ENCODE data around the gene ERC2. TPM values are rescaled to one million over a fixed set of nuclear protein-coding genes. Genes with fewer than 3 reads are reported as not detected.
"Not testable (repeated sequence)": the region's sequence is repeated elsewhere in the genome, so short reads cannot be mapped to it uniquely, and the experiment has no call there.

Gene ERC2
- total and polyA plus RNA-seq, 2 donors (not counting 1 experiment from before 2014, with no cell fraction given) = 0.14 to 0.17 TPM

DNA sequence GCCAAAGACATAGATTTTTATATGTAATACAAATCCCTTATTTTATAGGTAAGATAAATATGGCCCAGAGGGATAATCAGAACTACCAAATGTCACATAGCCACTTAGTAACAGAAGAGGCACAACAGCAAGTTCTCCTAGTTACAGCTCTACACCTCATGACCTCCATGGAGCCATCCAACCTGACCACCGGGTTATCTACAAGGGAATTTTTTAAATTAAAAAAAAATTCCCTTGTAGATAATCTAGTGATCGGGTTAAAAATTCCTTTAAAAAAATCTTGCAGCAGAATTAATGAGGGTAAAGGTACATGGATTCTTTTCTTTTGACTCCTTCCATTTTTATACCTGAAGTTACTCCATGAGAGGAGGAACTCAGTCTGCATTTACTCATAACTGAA, 615.9 kb downstream of the ERC2 start:
- no peak for TF ChIP-seq EZH2 (IDR thresholded peaks at IDR 0.05; ENCODE audit: low read length, missing control alignments)
- TF ChIP-seq, protein P1, sequence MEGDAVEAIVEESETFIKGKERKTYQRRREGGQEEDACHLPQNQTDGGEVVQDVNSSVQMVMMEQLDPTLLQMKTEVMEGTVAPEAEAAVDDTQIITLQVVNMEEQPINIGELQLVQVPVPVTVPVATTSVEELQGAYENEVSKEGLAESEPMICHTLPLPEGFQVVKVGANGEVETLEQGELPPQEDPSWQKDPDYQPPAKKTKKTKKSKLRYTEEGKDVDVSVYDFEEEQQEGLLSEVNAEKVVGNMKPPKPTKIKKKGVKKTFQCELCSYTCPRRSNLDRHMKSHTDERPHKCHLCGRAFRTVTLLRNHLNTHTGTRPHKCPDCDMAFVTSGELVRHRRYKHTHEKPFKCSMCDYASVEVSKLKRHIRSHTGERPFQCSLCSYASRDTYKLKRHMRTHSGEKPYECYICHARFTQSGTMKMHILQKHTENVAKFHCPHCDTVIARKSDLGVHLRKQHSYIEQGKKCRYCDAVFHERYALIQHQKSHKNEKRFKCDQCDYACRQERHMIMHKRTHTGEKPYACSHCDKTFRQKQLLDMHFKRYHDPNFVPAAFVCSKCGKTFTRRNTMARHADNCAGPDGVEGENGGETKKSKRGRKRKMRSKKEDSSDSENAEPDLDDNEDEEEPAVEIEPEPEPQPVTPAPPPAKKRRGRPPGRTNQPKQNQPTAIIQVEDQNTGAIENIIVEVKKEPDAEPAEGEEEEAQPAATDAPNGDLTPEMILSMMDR (conservative IDR thresholded peaks at IDR 0.05 in 1 of 2, IDR thresholded peaks at IDR 0.05 in 1 of 2; ENCODE audit: low read depth in 1 of 2, low read length in 2 of 2) = no peak
- DNase-seq (ENCODE audit: low read depth in 2 of 2) = no peak
- H4K20me1 ChIP-seq (ENCODE audit: control insufficient read depth, extremely low read depth, insufficient read depth, low read length) = no peaks in the 10 kb centered on the region

DNA sequence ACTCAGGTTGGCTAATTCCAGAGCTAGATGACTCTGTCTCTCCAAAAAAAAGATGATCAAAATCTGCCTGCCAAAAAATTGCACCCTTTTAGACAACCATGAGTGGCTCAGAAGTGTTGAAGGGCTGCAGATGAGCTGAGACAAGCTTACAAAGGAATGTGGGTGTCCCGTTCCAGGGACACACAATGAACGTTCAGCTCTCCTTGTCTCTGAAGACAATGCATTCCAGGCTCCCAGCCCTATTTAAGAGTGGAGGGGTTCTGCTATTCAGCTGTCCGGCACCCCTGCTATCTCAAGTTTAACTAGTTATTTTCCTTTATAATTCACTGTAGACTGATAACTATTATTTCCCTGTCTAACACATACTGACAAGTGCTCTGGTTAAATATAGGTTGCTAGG, 626.1 kb downstream of the ERC2 start:
- H3K27me3 ChIP-seq (ENCODE audit: control insufficient read depth, insufficient read depth, low read length) = no peaks in the 10 kb centered on the region
- H3K27ac ChIP-seq (ENCODE audit: insufficient read depth, low read length) = no peak overlapping the region

More for the DNA sequence above, 615.9 kb downstream of the ERC2 start:
- Histone ChIP-seq H3K27ac (ENCODE audit: insufficient read depth, low read length) (no peak overlapping the region), H3K4me2 (ENCODE audit: extremely low read depth, insufficient read depth, low read length) (no peak overlapping the region), H2AFZ (ENCODE audit: low read length) (no peak overlapping the region), H3K9me3 (ENCODE audit: control insufficient read depth, insufficient read depth, low read depth, low read length) (no peaks in the 10 kb centered on the region), H3K36me3 (ENCODE audit: control insufficient read depth, insufficient read depth, low read length) (no peaks in the 10 kb centered on the region), H3K27me3 (ENCODE audit: control insufficient read depth, insufficient read depth, low read length) (no peaks in the 10 kb centered on the region), H3K4me1 (ENCODE audit: control insufficient read depth, extremely low read depth, insufficient read depth, low read length) (no peaks in the 10 kb centered on the region), H3K4me3 (replicated peaks in 1 of 4; ENCODE audit: control extremely low read depth in 1 of 4, insufficient read depth in 1 of 4, low read depth in 3 of 4, low read length in 4 of 4) (no peak overlapping the region), H3K9ac (ENCODE audit: insufficient read depth, low read length) (no peak overlapping the region), H3K79me2 (ENCODE audit: control insufficient read depth, insufficient read depth, low read length) (no peaks in the 10 kb centered on the region)

DNA sequence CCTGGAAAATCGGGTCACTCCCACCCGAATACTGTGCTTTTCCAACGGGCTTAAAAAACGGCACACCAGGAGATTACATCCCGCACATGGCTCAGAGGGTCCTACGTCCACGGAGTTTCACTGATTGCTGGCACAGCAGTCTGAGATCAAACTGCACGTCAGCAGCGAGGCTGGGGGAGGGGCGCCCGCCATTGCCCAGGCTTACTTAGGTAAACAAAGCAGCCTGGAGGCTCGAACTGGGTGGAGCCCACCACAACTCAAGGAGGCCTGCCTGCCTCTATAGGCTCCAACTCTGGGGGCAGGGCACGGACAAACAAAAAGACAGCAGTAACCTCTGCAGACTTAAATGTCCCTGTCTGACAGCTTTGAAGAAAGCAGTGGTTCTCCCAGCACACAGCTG, 636.4 kb downstream of the ERC2 start:
- H3K9ac ChIP-seq (ENCODE audit: insufficient read depth, low read length); H3K27ac ChIP-seq (ENCODE audit: insufficient read depth, low read length); H2AFZ ChIP-seq (ENCODE audit: low read length); H3K4me1 ChIP-seq (ENCODE audit: control insufficient read depth, extremely low read depth, insufficient read depth, low read length); H3K4me3 ChIP-seq (replicated peaks in 1 of 4; ENCODE audit: control extremely low read depth in 1 of 4, insufficient read depth in 1 of 4, low read depth in 3 of 4, low read length in 4 of 4); H4K20me1 ChIP-seq (ENCODE audit: control insufficient read depth, extremely low read depth, insufficient read depth, low read length); H3K36me3 ChIP-seq (ENCODE audit: control insufficient read depth, insufficient read depth, low read length); H3K9me3 ChIP-seq (ENCODE audit: control insufficient read depth, insufficient read depth, low read depth, low read length); H3K4me2 ChIP-seq (ENCODE audit: extremely low read depth, insufficient read depth, low read length); H3K79me2 ChIP-seq (ENCODE audit: control insufficient read depth, insufficient read depth, low read length); H3K27me3 ChIP-seq (ENCODE audit: control insufficient read depth, insufficient read depth, low read length); DNase-seq (ENCODE audit: low read depth in 2 of 2): not testable (repeated sequence)

More for the DNA sequence above, 626.1 kb downstream of the ERC2 start:
- Histone ChIP-seq H3K4me1 (ENCODE audit: control insufficient read depth, extremely low read depth, insufficient read depth, low read length) (no peaks in the 10 kb centered on the region), H3K9me3 (ENCODE audit: control insufficient read depth, insufficient read depth, low read depth, low read length) (no peaks in the 10 kb centered on the region), H3K4me3 (replicated peaks in 1 of 4; ENCODE audit: control extremely low read depth in 1 of 4, insufficient read depth in 1 of 4, low read depth in 3 of 4, low read length in 4 of 4) (no peak overlapping the region), H3K9ac (ENCODE audit: insufficient read depth, low read length) (no peak overlapping the region), H3K36me3 (ENCODE audit: control insufficient read depth, insufficient read depth, low read length) (no peaks in the 10 kb centered on the region), H3K4me2 (ENCODE audit: extremely low read depth, insufficient read depth, low read length) (no peak overlapping the region), H4K20me1 (ENCODE audit: control insufficient read depth, extremely low read depth, insufficient read depth, low read length) (no peaks in the 10 kb centered on the region), H2AFZ (ENCODE audit: low read length) (no peak overlapping the region), H3K79me2 (ENCODE audit: control insufficient read depth, insufficient read depth, low read length) (no peaks in the 10 kb centered on the region)
- TF ChIP-seq, protein P1 (conservative IDR thresholded peaks at IDR 0.05 in 1 of 2, IDR thresholded peaks at IDR 0.05 in 1 of 2; ENCODE audit: low read depth in 1 of 2, low read length in 2 of 2) = no peak
- TF ChIP-seq EZH2 (IDR thresholded peaks at IDR 0.05; ENCODE audit: low read length, missing control alignments) = no peak
- no peak for DNase-seq (ENCODE audit: low read depth in 2 of 2)

Data from fibroblast of lung (primary cell).